Ovary (tissue), 10 donors: ENCODE data around the gene IRF1. TPM values are rescaled to one million over a fixed set of nuclear protein-coding genes. Genes with fewer than 3 reads are reported as not detected.

Experiments
- DNase-seq, 5 donors: peaks; one replicate each; pipeline ENCODE4 v3.0.0-alpha.2; 2019 to 2020
- H3K27ac ChIP-seq, 2 donors: fragments of 200-600 bp; one replicate each; pipeline versions ENCODE4 v1.5.1 to v1.8.0; 2019 to 2022
- H3K27me3 ChIP-seq: fragments of 200-600 bp; one replicate; pipeline ENCODE4 v1.8.0; 2022
- H3K36me3 ChIP-seq: fragments of 200-600 bp; sonication (generic); one replicate; pipeline ENCODE4 v1.5.1; 2019
- H3K4me1 ChIP-seq: one replicate; pipeline ENCODE4 v1.8.1; 2013; ENCODE audit warnings: mild to moderate bottlenecking, moderate library complexity; ENCODE audit not compliant: insufficient read depth
- H3K4me3 ChIP-seq: fragments of 200-600 bp; sonication (generic); one replicate; pipeline ENCODE4 v1.5.1; 2017
- H3K9me3 ChIP-seq, 2 donors: fragments of 200-600 bp in 1 of 2; sonication (generic) in 1 of 2; one replicate each; pipeline versions ENCODE4 v1.5.1 to v1.8.1; 2013 to 2019; ENCODE audit warnings: mild to moderate bottlenecking in 1 of 2, moderate library complexity in 1 of 2
- EP300 ChIP-seq: sonication (generic); formaldehyde crosslinking; IDR thresholded peaks from one replicate; pipeline ENCODE4 v1.6.1; 2017; ENCODE audit warnings: antibody characterized with exemption
- POLR2A ChIP-seq: fragments of 450-650 bp; IDR thresholded peaks from one replicate; pipeline ENCODE4 v1.6.1; 2017; ENCODE audit warnings: antibody characterized with exemption, mild to moderate bottlenecking, moderate library complexity
- WGBS, 3 donors: extraction: QIAGEN DNeasy Blood & Tissue Kit in 1 of 3; methylation state at CpG; one replicate each; pipeline versions ENCODE4 v1.1.5 to v1.1.7; 2013 to 2017; 5-methylcytosine and 5-hydroxymethylcytosine counted together
- intact Hi-C, 4 donors: fragments of 100-400 bp; cut with DNase I; formaldehyde crosslinking; loops; one replicate each; pipeline versions ENCODE4 v1.11.0 to v1.15.1; 2022 to 2023
- long read RNA-seq, 3 donors: library from polyadenylated mRNA in 2 of 3; unstranded in 2 of 3; transcript quantifications; one replicate each; pipeline ENCODE4 v2.0.0 and lab custom pipeline, GENCODE V29; 2021 to 2026
- polyA plus RNA-seq, 2 donors: library from polyadenylated mRNA; stranded (reverse); fragments of 200-250 nt in 1 of 2; fragments of 350-450 nt in 1 of 2; fragmentation: Illumina TruSeq in 1 of 2; extraction: RNeasy Lipid Tissue Mini Kit (QIAGEN cat#74804) in 1 of 2; gene quantifications; one replicate each; pipeline ENCODE4 v1.2.3, GENCODE V29; 2013 to 2014
- total RNA-seq, 7 donors: library from RNA; depleted of rRNA in 2 of 7; stranded (reverse); fragments of >200 nt in 2 of 7; fragmentation: NEBNext Ultra II Directional in 3 of 7; extraction: Animal tissue kit (Norgen Biotek cat#: 25700) in 3 of 7; gene quantifications; one replicate each; pipeline versions ENCODE4 v1.1.0 to v1.2.4, GENCODE V29; 2016 to 2023
- TF ChIP-seq, protein P1 (sequence below), 3 donors: fragments of 450-650 bp in 2 of 3; fragments of 200-600 bp in 1 of 3; IDR thresholded peaks; one replicate each; pipeline versions ENCODE4 v1.5.1 to v1.8.0; 2016 to 2022; ENCODE audit warnings: antibody characterized with exemption in 3 of 3, mild to moderate bottlenecking in 1 of 3
- donor health status: DM: no; HTN: no; CAD: no; lungs with moderate emphysema.
- donor health status: DM: no; HTN: no; CAD: no.
- donor health status: Bipolar disorder and iron deficiency.
- donor health status: DM: yes; HTN: yes; CAD: no.
- donor health status: DM: no; HTN: no; CAD: no.
- donor health status: DM: yes; HTN: yes; CAD: no.

The IRF1 gene
- total RNA-seq (100 to 1,000 TPM in 1 of 7 donors, 10 to 100 TPM in 6; 17.3 to 126 (median 31.1) TPM), polyA plus RNA-seq (10 to 100 TPM; 23.1 to 26.7 TPM)
- long read RNA-seq, donor 1, transcript IRF1-201 (10 exons, 3,579 nt) = major isoform, 26 of 42 reads
- long read RNA-seq, donor 1, partial matches to known transcripts = 3 of 42 reads
- long read RNA-seq, donor 1, other reads (novel, unspliced or antisense) = 11 of 42 reads
- long read RNA-seq, donor 2, transcript IRF1-201 (10 exons, 3,579 nt) = major isoform, 5 of 5 reads
- long read RNA-seq, donor 2, partial matches to known transcripts = 0 of 5 reads
- long read RNA-seq, donor 2, other reads (novel, unspliced or antisense) = 0 of 5 reads
- long read RNA-seq, donor 3, transcript IRF1-201 (10 exons, 3,579 nt) = major isoform, 13 of 24 reads
- long read RNA-seq, donor 3, partial matches to known transcripts = 1 of 24 reads
- long read RNA-seq, donor 3, other reads (novel, unspliced or antisense) = 9 of 24 reads

- TF ChIP-seq, protein P1, sequence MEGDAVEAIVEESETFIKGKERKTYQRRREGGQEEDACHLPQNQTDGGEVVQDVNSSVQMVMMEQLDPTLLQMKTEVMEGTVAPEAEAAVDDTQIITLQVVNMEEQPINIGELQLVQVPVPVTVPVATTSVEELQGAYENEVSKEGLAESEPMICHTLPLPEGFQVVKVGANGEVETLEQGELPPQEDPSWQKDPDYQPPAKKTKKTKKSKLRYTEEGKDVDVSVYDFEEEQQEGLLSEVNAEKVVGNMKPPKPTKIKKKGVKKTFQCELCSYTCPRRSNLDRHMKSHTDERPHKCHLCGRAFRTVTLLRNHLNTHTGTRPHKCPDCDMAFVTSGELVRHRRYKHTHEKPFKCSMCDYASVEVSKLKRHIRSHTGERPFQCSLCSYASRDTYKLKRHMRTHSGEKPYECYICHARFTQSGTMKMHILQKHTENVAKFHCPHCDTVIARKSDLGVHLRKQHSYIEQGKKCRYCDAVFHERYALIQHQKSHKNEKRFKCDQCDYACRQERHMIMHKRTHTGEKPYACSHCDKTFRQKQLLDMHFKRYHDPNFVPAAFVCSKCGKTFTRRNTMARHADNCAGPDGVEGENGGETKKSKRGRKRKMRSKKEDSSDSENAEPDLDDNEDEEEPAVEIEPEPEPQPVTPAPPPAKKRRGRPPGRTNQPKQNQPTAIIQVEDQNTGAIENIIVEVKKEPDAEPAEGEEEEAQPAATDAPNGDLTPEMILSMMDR (IDR thresholded peaks at IDR 0.05) = peak in 1 of 3 donors; percentile 31
- TF ChIP-seq POLR2A = peak; percentile 90
- peak; percentile 75 for TF ChIP-seq EP300
- peak; percentile 95 to 97 (median 97) for DNase-seq
- peak within 1 kb of the TSS; percentile 86 to 95 for H3K27ac ChIP-seq
- 0 to 1% (median 1%) methylated on average over 67 to 87 of the region's 87 CpGs for WGBS, 3 donors
- no peaks in the 10 kb centered on the region for H3K27me3 ChIP-seq
- no peaks in the 10 kb centered on the region for H3K9me3 ChIP-seq
- peak within 1 kb of the TSS; percentile 93 for H3K4me3 ChIP-seq
- H3K4me1 ChIP-seq = peaks cover 16% of the 10 kb centered on the region
- intact Hi-C loops = loop anchor here in 3 of 4 donors (2.0 to 10.0 kb wide), 4 partner anchors 68 to 856 kb away; partner anchors contain the start of gene RAPGEF6 (in 1 of the 3)
- no peaks in the 10 kb centered on the region for H3K36me3 ChIP-seq
These were observed at the start of gene IRF1 for GRCh38 chr5:132490484-132491367. Gene IRF1, minus strand, starts transcription at chr5:132490773. Its CDS starts 1,295 bp downstream, at chr5:132489478.

DNA sequence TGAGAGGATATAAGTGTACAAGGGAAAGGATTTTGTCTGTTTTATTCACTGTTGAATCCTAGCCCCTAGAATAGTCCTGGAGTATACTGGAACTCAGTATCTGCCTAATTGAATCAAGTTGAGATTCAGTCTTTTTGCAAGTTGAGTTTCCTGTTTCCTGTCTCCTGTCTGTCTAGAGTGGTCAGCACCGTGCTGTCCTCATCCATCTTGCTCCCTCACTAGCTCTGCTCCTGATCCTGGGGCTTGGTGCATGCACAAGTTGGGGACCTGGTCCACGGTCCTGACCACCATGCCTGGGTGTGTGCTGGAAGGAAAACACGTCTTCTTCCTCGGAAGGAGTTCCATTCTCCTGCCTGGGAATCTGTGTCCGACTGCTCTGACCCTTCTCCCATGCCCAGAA is 49.6 kb upstream of the IRF1 start:
- H3K27ac ChIP-seq = no peak overlapping the region
- H3K9me3 ChIP-seq = no peaks in the 10 kb centered on the region
- TF ChIP-seq POLR2A (no peak), EP300 (no peak)
- TF ChIP-seq, protein P1 (IDR thresholded peaks at IDR 0.05) = no peak
- H3K4me1 ChIP-seq = no peaks in the 10 kb centered on the region
- no peaks in the 10 kb centered on the region for H3K36me3 ChIP-seq
- H3K4me3 ChIP-seq = no peak overlapping the region
- DNase-seq = no peak
- intact Hi-C loops = no loop called here
- H3K27me3 ChIP-seq = no peaks in the 10 kb centered on the region
- WGBS, 3 donors = 76 to 84% (median 81%) methylated on average over 5 of the region's 5 CpGs

DNA sequence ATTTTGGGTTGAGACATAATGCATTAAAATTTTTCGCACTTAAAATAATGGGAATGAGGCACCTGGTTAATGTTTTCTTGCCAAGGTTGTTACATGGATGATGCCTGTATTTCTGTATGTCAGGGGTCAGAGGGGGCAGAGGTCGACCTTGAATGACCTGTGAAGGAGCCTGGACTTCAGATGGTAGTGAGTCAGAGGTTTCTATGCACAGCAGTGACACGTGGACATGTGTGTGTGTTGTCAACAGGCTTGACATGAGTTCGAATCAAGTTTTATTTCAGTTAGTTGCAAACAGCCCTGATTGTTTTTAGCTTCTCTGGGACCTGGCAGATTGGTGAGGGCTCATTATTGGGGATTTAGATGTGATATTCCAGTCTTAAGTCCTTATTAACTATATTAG is 49.1 kb upstream of the IRF1 start:
- no peak for DNase-seq
- intact Hi-C loops = no loop called here
- Histone ChIP-seq H3K36me3 (no peaks in the 10 kb centered on the region), H3K27ac (no peak overlapping the region), H3K27me3 (no peaks in the 10 kb centered on the region), H3K4me3 (no peak overlapping the region), H3K4me1 (no peaks in the 10 kb centered on the region), H3K9me3 (no peaks in the 10 kb centered on the region)
- 75% methylated on average over 4 of the region's 4 CpGs for WGBS, 3 donors
- TF ChIP-seq POLR2A (no peak), EP300 (no peak)
- TF ChIP-seq, protein P1 (IDR thresholded peaks at IDR 0.05) = no peak

GRCh38 chr5:132530946-132531345 is 40.4 kb upstream of the IRF1 start:
- no peak overlapping the region for H3K4me3 ChIP-seq
- intact Hi-C loops = no loop called here
- 67 to 77% (median 72%) methylated on average over 4 of the region's 4 CpGs for WGBS, 3 donors

More at GRCh38 chr5:132530946-132531345, 40.4 kb upstream of the IRF1 start:
- Histone ChIP-seq H3K9me3 (no peaks in the 10 kb centered on the region), H3K27ac (no peak overlapping the region), H3K27me3 (no peaks in the 10 kb centered on the region), H3K4me1 (no peaks in the 10 kb centered on the region), H3K36me3 (no peaks in the 10 kb centered on the region)
- TF ChIP-seq EP300 (no peak), POLR2A (no peak)
- TF ChIP-seq, protein P1 (IDR thresholded peaks at IDR 0.05) = no peak
- no peak for DNase-seq
